Thoracic aorta (tissue), 2 donors: ENCODE measurements around the gene PLEKHA6. TPM values are rescaled to one million over a fixed set of nuclear protein-coding genes. Genes with fewer than 3 reads are reported as not detected.

Source experiments
- ATAC-seq: fragments of 150-250 bp; one replicate; pipeline ENCODE4 v1.8.0; 2017; ENCODE audit warnings: low read depth; ENCODE audit not compliant: insufficient number of reproducible peaks, low FRiP score
- DNase-seq: peaks from one replicate; pipeline ENCODE4 v3.0.0-alpha.2; 2020; ENCODE audit warnings: low spot score
- H3K27ac ChIP-seq, 2 donors: fragments of 200-600 bp; sonication (generic); 1 replicate in 1 of 2; 2 replicates in 1 of 2; pipeline ENCODE4 v1.5.1; 2016; ENCODE audit warnings: mild to moderate bottlenecking in 2 of 2, moderate library complexity in 2 of 2
- H3K27me3 ChIP-seq: fragments of 200-600 bp; sonication (generic); replicated peaks from 2 replicates; pipeline ENCODE4 v1.6.0; 2016; ENCODE audit warnings: mild to moderate bottlenecking; ENCODE audit not compliant: insufficient read depth
- H3K36me3 ChIP-seq: fragments of 200-600 bp; sonication (generic); one replicate; pipeline ENCODE4 v1.5.1; 2016
- H3K4me1 ChIP-seq, 2 donors: fragments of 200-600 bp; sonication (generic); 1 replicate in 1 of 2; 2 replicates in 1 of 2; pipeline versions ENCODE4 v1.5.1 to v1.6.0; 2016; ENCODE audit warnings: low read depth in 2 of 2, mild to moderate bottlenecking in 1 of 2; ENCODE audit not compliant: control insufficient read depth in 1 of 2
- H3K4me3 ChIP-seq: fragments of 200-600 bp; sonication (generic); 2 replicates; pipeline ENCODE4 v1.5.1; 2016; ENCODE audit warnings: mild to moderate bottlenecking
- H3K9me3 ChIP-seq: fragments of 200-600 bp; sonication (generic); 2 replicates; pipeline ENCODE4 v1.5.1; 2016
- CTCF ChIP-seq: fragments of 200-600 bp; sonication (generic); IDR thresholded peaks from one replicate; pipeline ENCODE4 v1.5.1; 2019; ENCODE audit warnings: antibody characterized with exemption
- total RNA-seq, 2 donors: library from RNA; depleted of rRNA; stranded (reverse); fragments of >200 nt; gene quantifications; one replicate each; pipeline versions ENCODE4 v1.1.0 to v1.2.3, GENCODE V29; 2016

The PLEKHA6 gene
- total RNA-seq, 2 donors from 2014 or later = 5.1 to 6.9 TPM

- ATAC-seq (no peak), DNase-seq (no peak)
- H3K9me3 ChIP-seq = no peaks in the 10 kb centered on the region
- no peak overlapping the region for H3K27ac ChIP-seq
- TF ChIP-seq CTCF = no peak
- H3K36me3 ChIP-seq = no peaks in the 10 kb centered on the region
- no peak overlapping the region for H3K4me3 ChIP-seq
- no peaks in the 10 kb centered on the region for H3K4me1 ChIP-seq
- no peaks in the 10 kb centered on the region for H3K27me3 ChIP-seq
These were observed 93.2 kb downstream of the PLEKHA6 start for GRCh38 chr1:204266504-204267034.

GRCh38 chr1:204265665-204266064, 94.1 kb downstream of the PLEKHA6 start:
- no peak for TF ChIP-seq CTCF

GRCh38 chr1:204264805-204265204, 94.9 kb downstream of the PLEKHA6 start:
- no peak for DNase-seq
- no peak for ATAC-seq
- H3K27me3 ChIP-seq = no peaks in the 10 kb centered on the region
- TF ChIP-seq CTCF = no peak
- no peaks in the 10 kb centered on the region for H3K36me3 ChIP-seq
- H3K27ac ChIP-seq = no peak overlapping the region
- no peak overlapping the region for H3K4me3 ChIP-seq
- H3K9me3 ChIP-seq = no peaks in the 10 kb centered on the region
- H3K4me1 ChIP-seq = no peaks in the 10 kb centered on the region

More at GRCh38 chr1:204265665-204266064, 94.1 kb downstream of the PLEKHA6 start:
- H3K36me3 ChIP-seq = no peaks in the 10 kb centered on the region
- H3K27me3 ChIP-seq = no peaks in the 10 kb centered on the region
- H3K4me3 ChIP-seq = no peak overlapping the region
- H3K27ac ChIP-seq = no peak overlapping the region
- H3K9me3 ChIP-seq = no peaks in the 10 kb centered on the region
- ATAC-seq (no peak), DNase-seq (no peak)
- no peaks in the 10 kb centered on the region for H3K4me1 ChIP-seq

GRCh38 chr1:204263254-204263910, 96.3 kb downstream of the PLEKHA6 start:
- DNase-seq (no peak), ATAC-seq (no peak)
- H3K27ac ChIP-seq = no peak overlapping the region
- no peak overlapping the region for H3K4me3 ChIP-seq
- H3K27me3 ChIP-seq = no peaks in the 10 kb centered on the region
- H3K36me3 ChIP-seq = no peaks in the 10 kb centered on the region
- H3K9me3 ChIP-seq = no peaks in the 10 kb centered on the region
- H3K4me1 ChIP-seq = no peaks in the 10 kb centered on the region
- TF ChIP-seq CTCF = no peak

- no peak overlapping the region for H3K4me3 ChIP-seq
- H3K36me3 ChIP-seq = no peaks in the 10 kb centered on the region
- no peaks in the 10 kb centered on the region for H3K4me1 ChIP-seq
- H3K9me3 ChIP-seq = no peaks in the 10 kb centered on the region
- no peak overlapping the region for H3K27ac ChIP-seq
- no peaks in the 10 kb centered on the region for H3K27me3 ChIP-seq
- ATAC-seq (no peak), DNase-seq (no peak)
- TF ChIP-seq CTCF = no peak
These were observed 97.0 kb downstream of the PLEKHA6 start for GRCh38 chr1:204262506-204263253.
